A549 (cell line): Measurements from ENCODE around the gene TGM3. TPM values are rescaled to one million over a fixed set of nuclear protein-coding genes. Genes with fewer than 3 reads are reported as not detected.
A peak's percentile ranks its signal among the peaks of the same experiment; 100 is the strongest.

Experiments
- ATAC-seq, 2 experiments: fragments of 200-7000 bp in 1 of 2; fragments of >200 bp in 1 of 2; cut with Nextera tagmentation in 1 of 2; cut with Tn5 transposase in 1 of 2; 3 replicates each; pipeline versions ENCODE4 v1.8.0 to v1.9.1; 2018 to 2020; ENCODE audit warnings: mild to moderate bottlenecking in 1 of 2, moderate library complexity in 1 of 2
- CTCF ChIA-PET: fragments of 300-600 bp; sonication (Branson Sonifier 250); formaldehyde crosslinking; extraction: SDS; loops from one replicate; lab custom pipeline; 2021; ENCODE audit warnings: antibody characterized with exemption, inconsistent platforms; lab: Yijun Ruan, JAX
- POLR2A ChIA-PET: fragments of 350-600 bp; formaldehyde crosslinking; extraction: SDS; loops from one replicate; lab custom pipeline; 2021; ENCODE audit warnings: antibody characterized with exemption, inconsistent platforms; lab: Yijun Ruan, JAX
- DNase-seq, 2 experiments: peaks; one replicate each; pipeline versions ENCODE4 v3.0.0 to v3.0.0-alpha.2; 2011 to 2016; ENCODE audit warnings: low read depth in 1 of 2, low spot score in 1 of 2
- FAIRE-seq: peaks from 2 replicates; lab custom pipeline; 2011; peaks lifted over from hg19 to GRCh38; lab: Jason Lieb, UNC
- H3K27ac ChIP-seq, 2 experiments: fragments of >200 bp; sonication (Bioruptor Twin); formaldehyde crosslinking; 3 replicates each; pipeline ENCODE4 v1.5.1; 2016 to 2017
- H3K4me1 ChIP-seq: fragments of >200 bp; sonication (Bioruptor Twin); formaldehyde crosslinking; 3 replicates; pipeline ENCODE4 v1.6.1; 2016
- H3K4me2 ChIP-seq: fragments of >200 bp; sonication (Bioruptor Twin); formaldehyde crosslinking; 3 replicates; pipeline ENCODE4 v1.6.1; 2016
- H3K4me3 ChIP-seq: fragments of >200 bp; sonication (Bioruptor Twin); formaldehyde crosslinking; 3 replicates; pipeline ENCODE4 v1.5.1; 2016
- H3K9me3 ChIP-seq: fragments of >200 bp; sonication (Bioruptor Twin); formaldehyde crosslinking; 3 replicates; pipeline ENCODE4 v1.6.1; 2016
- CEBPB ChIP-seq, 2 experiments: fragments of >200 bp in 1 of 2; sonication (Bioruptor Twin) in 1 of 2; formaldehyde crosslinking in 1 of 2; IDR thresholded peaks; 2 replicates each; pipeline ENCODE4 v1.6.1; 2012 to 2016
- CHD2 ChIP-seq: fragments of 150-350 bp; IDR thresholded peaks from 2 replicates; pipeline ENCODE4 v1.6.1; 2014; ENCODE audit warnings: low read length; ENCODE audit not compliant: partially characterized antibody
- CTCF ChIP-seq: fragments of >200 bp; sonication (Bioruptor Twin); formaldehyde crosslinking; IDR thresholded peaks from 3 replicates; pipeline ENCODE4 v1.5.1; 2016
- ESRRA ChIP-seq: fragments of 150-350 bp; IDR thresholded peaks from 2 replicates; pipeline ENCODE4 v1.6.1; 2014; ENCODE audit warnings: mild to moderate bottlenecking, low read length, borderline replicate concordance
- FOSL2 ChIP-seq, 2 experiments: fragments of 450-650 bp in 1 of 2; fragments of >200 bp in 1 of 2; sonication (Bioruptor Twin) in 1 of 2; formaldehyde crosslinking; IDR thresholded peaks; 2 replicates each; pipeline versions ENCODE4 v1.5.0 to v1.6.1; 2016 to 2020; ENCODE audit warnings: mild to moderate bottlenecking in 1 of 2, moderate library complexity in 1 of 2
- FOXS1 ChIP-seq: fragments of 250-450 bp; sonication (Bioruptor Pico); IDR thresholded peaks from 2 replicates; pipeline ENCODE4 v1.5.0; 2020; ENCODE audit warnings: mild to moderate bottlenecking, moderate library complexity
- JUN ChIP-seq, 2 experiments: fragments of >200 bp; sonication (Bioruptor Twin); formaldehyde crosslinking; IDR thresholded peaks; 2 replicates in 1 of 2; 3 replicates in 1 of 2; pipeline ENCODE4 v1.6.1; 2016 to 2017
- KDM5A ChIP-seq: fragments of 200-600 bp; sonication (generic); IDR thresholded peaks from 2 replicates; pipeline ENCODE4 v1.6.1; 2016; ENCODE audit warnings: antibody characterized with exemption, mild to moderate bottlenecking
- NFE2L2 ChIP-seq: fragments of 150-350 bp; conservative IDR thresholded peaks from 2 replicates; pipeline ENCODE4 v1.6.1; 2014; ENCODE audit warnings: low read length
- NPAS2 ChIP-seq: fragments of 250-450 bp; sonication (Bioruptor Pico); IDR thresholded peaks from 2 replicates; pipeline ENCODE4 v1.8.0; 2022; ENCODE audit warnings: mild to moderate bottlenecking, moderate library complexity, borderline replicate concordance
- POLR2A ChIP-seq: IDR thresholded peaks from 2 replicates; pipeline ENCODE4 v1.6.1; 2012; ENCODE audit warnings: mild to moderate bottlenecking, low read length
- RAD21 ChIP-seq, 2 experiments: fragments of >200 bp in 1 of 2; sonication (Bioruptor Twin) in 1 of 2; formaldehyde crosslinking in 1 of 2; IDR thresholded peaks in 1 of 2; conservative IDR thresholded peaks in 1 of 2; 2 replicates in 1 of 2; 3 replicates in 1 of 2; pipeline ENCODE4 v1.6.1; 2012 to 2018; ENCODE audit warnings: inconsistent platforms in 1 of 2
- RARB ChIP-seq: fragments of 250-450 bp; sonication (Bioruptor Pico); IDR thresholded peaks from 2 replicates; pipeline ENCODE4 v1.8.0; 2021; ENCODE audit warnings: mild to moderate bottlenecking, moderate library complexity
- RCOR1 ChIP-seq: fragments of 150-350 bp; IDR thresholded peaks from 2 replicates; pipeline ENCODE4 v1.6.1; 2014; ENCODE audit warnings: antibody characterized with exemption, low read length, low read depth
- RNF2 ChIP-seq: fragments of 200-600 bp; sonication (generic); IDR thresholded peaks from 2 replicates; pipeline ENCODE4 v1.6.1; 2016; ENCODE audit warnings: low read depth, mild to moderate bottlenecking, antibody characterized with exemption, moderate library complexity, borderline replicate concordance
- USF2 ChIP-seq: fragments of 450-650 bp; IDR thresholded peaks from 2 replicates; pipeline ENCODE4 v1.6.1; 2014; ENCODE audit warnings: antibody characterized with exemption
- ZFP36 ChIP-seq: fragments of 450-650 bp; IDR thresholded peaks from 2 replicates; pipeline ENCODE4 v1.6.1; 2014; ENCODE audit warnings: borderline replicate concordance; ENCODE audit not compliant: partially characterized antibody
- ZNF302 ChIP-seq: fragments of 250-450 bp; sonication (Bioruptor Pico); IDR thresholded peaks from 2 replicates; pipeline ENCODE4 v1.9.0; 2021; ENCODE audit warnings: inconsistent platforms, mild to moderate bottlenecking, moderate library complexity
- ZSCAN20 ChIP-seq: fragments of 250-450 bp; sonication (Bioruptor Pico); IDR thresholded peaks from 2 replicates; pipeline ENCODE4 v1.8.0; 2022; ENCODE audit warnings: mild to moderate bottlenecking, moderate library complexity
- WGBS: methylation state at CpG from one replicate; pipeline ENCODE4 v1.1.6; 2017; ENCODE audit errors: missing lambda C conversion rate; 5-methylcytosine and 5-hydroxymethylcytosine counted together
- polyA plus RNA-seq, 4 experiments: library from polyadenylated mRNA; depleted of rRNA in 3 of 4; stranded (reverse); fragments of >200 nt; fragmentation: RNase III in 1 of 4; extraction: RNeasy Plus Mini Kit Qiagen cat#74134 plus additional on column Dnase treatment in 1 of 4; gene quantifications; 2 replicates in 3 of 4; 3 replicates in 1 of 4; pipeline ENCODE4 v1.2.3, GENCODE V29; 2011 to 2017
- TF ChIP-seq, protein P1 (sequence below): fragments of 250-450 bp; sonication (Bioruptor Pico); IDR thresholded peaks from 2 replicates; pipeline ENCODE4 v1.5.0; 2021; ENCODE audit warnings: mild to moderate bottlenecking, moderate library complexity, borderline replicate concordance

TGM3 gene
- polyA plus RNA-seq, 2 of the 4 experiments (the other 2 are of a cell fraction), result 0.03 to 0.14 TPM

DNA sequence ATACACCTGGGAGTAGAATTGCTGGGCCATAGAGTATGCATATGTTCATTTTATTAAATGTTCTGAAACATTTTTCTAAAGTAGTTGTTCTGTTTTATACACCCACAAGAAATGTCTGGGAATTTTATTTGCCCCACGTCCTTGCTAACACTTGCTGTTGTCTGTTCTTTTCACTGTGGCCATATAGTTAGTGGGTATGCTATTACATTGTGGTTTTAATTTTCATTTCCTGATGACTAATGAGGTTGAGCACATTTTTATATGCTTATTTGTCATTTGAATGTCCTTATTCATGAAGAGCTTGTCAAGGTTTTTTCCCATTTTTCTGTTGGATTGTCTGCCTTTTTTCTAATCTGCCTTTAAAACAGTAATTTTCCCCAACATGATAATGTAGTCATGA is 41.5 kb upstream of the TGM3 start:
- no peak for ATAC-seq
- DNase-seq, result no peak
- Histone ChIP-seq H3K27ac (no peak overlapping the region), H3K4me3 (no peak overlapping the region), H3K4me2 (no peak overlapping the region), H3K9me3 (no peaks in the 10 kb centered on the region), H3K4me1 (no peaks in the 10 kb centered on the region)
- FAIRE-seq, result no peak
- ChIA-PET CTCF (interaction anchor here (0.7 to 1.0 kb wide), 2 partner anchors 16 to 51 kb away, joined by 3 read pairs; no protein-coding TSS in a partner anchor), POLR2A (no interaction called here)
- WGBS, result 4% methylated on average over 1 of the region's 1 CpG
- TF ChIP-seq ZSCAN20 (no peak), ZNF302 (no peak), ZFP36 (peak; percentile 59), FOSL2 (IDR thresholded peaks at IDR 0.05) (no peak), FOSL2 (CRISPR knock-in tag; IDR thresholded peaks at IDR 0.05) (no peak), ESRRA (no peak), RNF2 (no peak), CHD2 (no peak)

DNA sequence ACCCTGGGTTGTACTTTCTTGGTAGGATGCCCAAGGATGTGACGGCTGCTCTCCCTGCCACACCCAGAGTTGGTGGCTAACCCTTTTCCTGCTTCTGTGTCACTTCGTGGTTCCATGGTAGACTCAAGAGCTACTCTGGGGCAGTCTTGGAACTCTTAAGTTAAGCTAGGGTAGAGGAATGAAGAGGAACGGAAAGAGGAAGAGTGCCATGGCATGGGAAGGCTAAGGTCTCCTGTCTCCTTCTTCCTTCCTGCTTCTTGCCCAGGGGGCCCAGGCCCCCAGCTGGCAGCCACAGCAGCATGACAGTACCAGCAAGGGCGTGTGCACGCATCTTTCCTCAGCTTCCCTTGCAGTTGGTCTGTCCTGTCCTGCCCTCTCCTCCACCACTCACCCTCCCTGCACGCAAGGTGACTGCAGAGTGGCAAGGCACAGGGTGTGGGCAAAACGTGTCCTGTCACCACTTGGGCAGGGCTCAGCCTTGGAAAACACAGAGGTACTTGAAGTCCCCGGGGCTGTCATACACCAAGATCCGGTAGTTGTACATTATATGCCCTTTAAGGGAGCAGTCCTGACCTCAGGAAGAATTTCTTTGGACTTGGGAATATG is 39.8 kb upstream of the TGM3 start:
- WGBS, result 55% methylated on average over 9 of the region's 9 CpGs
- CTCF ChIA-PET, result interaction anchor here (0.6 to 1.9 kb wide), 4 partner anchors 19 to 521 kb away, joined by 3 to 7 read pairs (median 4); no protein-coding TSS in a partner anchor
- DNase-seq, result no peak

More for the DNA sequence above, 39.8 kb upstream of the TGM3 start:
- POLR2A ChIA-PET, result no interaction called here
- H3K27ac ChIP-seq, result no peak overlapping the region
- no peak overlapping the region for H3K4me2 ChIP-seq
- no peak overlapping the region for H3K4me3 ChIP-seq
- ATAC-seq (no peak), FAIRE-seq (no peak)
- TF ChIP-seq ZNF302 (no peak), RAD21 (conservative IDR thresholded peaks at IDR 0.05 in 1 of 2, IDR thresholded peaks at IDR 0.05 in 1 of 2) (no peak), RARB (CRISPR knock-in tag) (no peak), CTCF (no peak), CEBPB (IDR thresholded peaks at IDR 0.05) (no peak), KDM5A (no peak), NPAS2 (CRISPR knock-in tag) (no peak), POLR2A (no peak), RCOR1 (no peak), CHD2 (no peak), NFE2L2 (no peak), FOXS1 (CRISPR knock-in tag) (no peak), JUN (IDR thresholded peaks at IDR 0.05) (no peak), USF2 (no peak)
- TF ChIP-seq, protein P1, sequence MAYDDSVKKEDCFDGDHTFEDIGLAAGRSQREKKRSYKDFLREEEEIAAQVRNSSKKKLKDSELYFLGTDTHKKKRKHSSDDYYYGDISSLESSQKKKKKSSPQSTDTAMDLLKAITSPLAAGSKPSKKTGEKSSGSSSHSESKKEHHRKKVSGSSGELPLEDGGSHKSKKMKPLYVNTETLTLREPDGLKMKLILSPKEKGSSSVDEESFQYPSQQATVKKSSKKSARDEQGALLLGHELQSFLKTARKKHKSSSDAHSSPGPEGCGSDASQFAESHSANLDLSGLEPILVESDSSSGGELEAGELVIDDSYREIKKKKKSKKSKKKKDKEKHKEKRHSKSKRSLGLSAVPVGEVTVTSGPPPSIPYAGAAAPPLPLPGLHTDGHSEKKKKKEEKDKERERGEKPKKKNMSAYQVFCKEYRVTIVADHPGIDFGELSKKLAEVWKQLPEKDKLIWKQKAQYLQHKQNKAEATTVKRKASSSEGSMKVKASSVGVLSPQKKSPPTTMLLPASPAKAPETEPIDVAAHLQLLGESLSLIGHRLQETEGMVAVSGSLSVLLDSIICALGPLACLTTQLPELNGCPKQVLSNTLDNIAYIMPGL (CRISPR knock-in tag), result no peak
- peaks cover 4% of the 10 kb centered on the region for H3K4me1 ChIP-seq
- H3K9me3 ChIP-seq, result no peaks in the 10 kb centered on the region
